Upper lobe of left lung (tissue), 4 donors: ENCODE data around the gene CDCA4.

Experiments used
- EP300 ChIP-seq, 4 donors: sonication (generic); formaldehyde crosslinking; IDR thresholded peaks; one replicate each; pipeline ENCODE4 v1.5.1; 2017; ENCODE audit warnings: antibody characterized with exemption in 4 of 4, control low read depth in 2 of 4
- POLR2A ChIP-seq, 4 donors: fragments of 450-650 bp; IDR thresholded peaks; one replicate each; pipeline ENCODE4 v1.5.1; 2016 to 2017; ENCODE audit warnings: antibody characterized with exemption in 4 of 4, mild to moderate bottlenecking in 2 of 4
- POLR2AphosphoS5 ChIP-seq, 2 donors: sonication (generic); formaldehyde crosslinking; IDR thresholded peaks; one replicate each; pipeline ENCODE4 v1.5.1; 2017; ENCODE audit warnings: antibody characterized with exemption in 2 of 2
- TF ChIP-seq, protein P1 (sequence below), 6 experiments: fragments of 450-650 bp in 4 of 6; fragments of 200-600 bp in 2 of 6; sonication (generic) in 2 of 6; IDR thresholded peaks; one replicate each; pipeline ENCODE4 v1.5.1; 2016 to 2019; ENCODE audit warnings: antibody characterized with exemption in 6 of 6

DNA sequence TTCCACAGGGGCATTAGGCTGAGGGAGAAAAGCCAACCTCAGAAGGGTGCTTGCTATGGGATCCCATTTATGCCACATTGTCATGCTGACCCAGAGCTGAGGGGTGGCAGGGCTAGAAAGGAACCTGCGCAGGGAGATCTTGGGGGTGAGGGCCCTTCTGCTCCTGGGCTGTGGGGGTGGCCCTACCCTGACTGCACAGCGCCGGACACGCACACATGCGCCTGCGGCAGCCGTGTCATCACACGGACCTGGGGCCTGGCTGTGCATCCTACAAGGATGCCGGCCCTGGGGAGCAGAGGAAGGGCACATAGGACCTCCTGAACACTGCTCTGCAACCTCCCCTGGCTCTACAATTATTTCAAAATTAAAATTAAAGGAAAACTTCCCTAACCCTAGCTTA lies 6.9 kb downstream of the CDCA4 start:
- TF ChIP-seq EP300 (IDR thresholded peaks at IDR 0.05) (no peak), POLR2AphosphoS5 (IDR thresholded peaks at IDR 0.05) (no peak), POLR2A (IDR thresholded peaks at IDR 0.05) (no peak)
- TF ChIP-seq, protein P1, sequence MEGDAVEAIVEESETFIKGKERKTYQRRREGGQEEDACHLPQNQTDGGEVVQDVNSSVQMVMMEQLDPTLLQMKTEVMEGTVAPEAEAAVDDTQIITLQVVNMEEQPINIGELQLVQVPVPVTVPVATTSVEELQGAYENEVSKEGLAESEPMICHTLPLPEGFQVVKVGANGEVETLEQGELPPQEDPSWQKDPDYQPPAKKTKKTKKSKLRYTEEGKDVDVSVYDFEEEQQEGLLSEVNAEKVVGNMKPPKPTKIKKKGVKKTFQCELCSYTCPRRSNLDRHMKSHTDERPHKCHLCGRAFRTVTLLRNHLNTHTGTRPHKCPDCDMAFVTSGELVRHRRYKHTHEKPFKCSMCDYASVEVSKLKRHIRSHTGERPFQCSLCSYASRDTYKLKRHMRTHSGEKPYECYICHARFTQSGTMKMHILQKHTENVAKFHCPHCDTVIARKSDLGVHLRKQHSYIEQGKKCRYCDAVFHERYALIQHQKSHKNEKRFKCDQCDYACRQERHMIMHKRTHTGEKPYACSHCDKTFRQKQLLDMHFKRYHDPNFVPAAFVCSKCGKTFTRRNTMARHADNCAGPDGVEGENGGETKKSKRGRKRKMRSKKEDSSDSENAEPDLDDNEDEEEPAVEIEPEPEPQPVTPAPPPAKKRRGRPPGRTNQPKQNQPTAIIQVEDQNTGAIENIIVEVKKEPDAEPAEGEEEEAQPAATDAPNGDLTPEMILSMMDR (IDR thresholded peaks at IDR 0.05), result no peak
